ENCODE results near the gene MEPCE. TPM values are rescaled to one million over a fixed set of nuclear protein-coding genes. Genes with fewer than 3 reads are reported as not detected.
A peak's percentile ranks its signal among the peaks of the same experiment; 100 is the strongest.

MEPCE gene
- total RNA-seq, 2 experiments from 2014 or later, result 44.2 to 65.6 TPM

- no peaks in the 10 kb centered on the region for H4K20me1 ChIP-seq (ENCODE audit: insufficient read depth, low read length)
- no peak overlapping the region for H3K27ac ChIP-seq (ENCODE audit: low read depth, low read length, poor library complexity, severe bottlenecking)
- no TSS peak for BruUV-seq (replicated peaks)
- H3K9me2 ChIP-seq (ENCODE audit: insufficient read depth, low read length), result no peaks in the 10 kb centered on the region
- no peak overlapping the region for H3K4me2 ChIP-seq (ENCODE audit: low read length)
- no peak overlapping the region for H3K4me3 ChIP-seq (ENCODE audit: low read depth, low read length, poor library complexity, severe bottlenecking)
- CTCF ChIA-PET (ENCODE audit: unreplicated experiment), result interaction anchor here (0.6 to 0.8 kb wide), 2 partner anchors 20 to 55 kb away, joined by 3 read pairs; no protein-coding TSS in a partner anchor
- TF ChIP-seq CTCF (conservative IDR thresholded peaks at IDR 0.05; ENCODE audit: low read length) (no peak), EZH2phosphoT487 (IDR thresholded peaks at IDR 0.05; ENCODE audit: borderline replicate concordance, low read depth, low read length) (no peak)
- peaks cover 8% of the 10 kb centered on the region for H3K4me1 ChIP-seq (ENCODE audit: insufficient read depth, low read length, poor library complexity, severe bottlenecking)
- intact Hi-C loops (cut with micrococcal nuclease; ENCODE audit: unreplicated experiment), result no loop called here
- no peaks in the 10 kb centered on the region for H3K79me2 ChIP-seq (ENCODE audit: insufficient read depth, low read depth, low read length)
- POLR2A ChIA-PET, result interaction anchor here (0.9 to 1.2 kb wide), 3 partner anchors 11 to 183 kb away, joined by 3 to 6 read pairs (median 3); partner anchors contain the start of gene PPP1R35
- H3K36me3 ChIP-seq (ENCODE audit: insufficient read depth, low read length), result peaks cover 2% of the 10 kb centered on the region
- no peak overlapping the region for H2AFZ ChIP-seq (ENCODE audit: low read length)
- no peaks in the 10 kb centered on the region for H3K9me3 ChIP-seq (ENCODE audit: low read length)
- no peak for DNase-seq (ENCODE audit: low spot score)
These were observed 25.6 kb downstream of the MEPCE start for GRCh38 chr7:100455206-100455605.

- no peaks in the 10 kb centered on the region for H3K9me3 ChIP-seq (ENCODE audit: low read length)
- peaks cover 8% of the 10 kb centered on the region for H3K36me3 ChIP-seq (ENCODE audit: insufficient read depth, low read length)
- H3K4me2 ChIP-seq (ENCODE audit: low read length), result no peak overlapping the region
- DNase-seq (ENCODE audit: low spot score), result no peak
- BruUV-seq (replicated peaks), result no TSS peak
- H3K4me3 ChIP-seq (ENCODE audit: low read depth, low read length, poor library complexity, severe bottlenecking), result no peak overlapping the region
- H2AFZ ChIP-seq (ENCODE audit: low read length), result no peak overlapping the region
- H3K9me2 ChIP-seq (ENCODE audit: insufficient read depth, low read length), result no peaks in the 10 kb centered on the region
- no peaks in the 10 kb centered on the region for H4K20me1 ChIP-seq (ENCODE audit: insufficient read depth, low read length)
- no peaks in the 10 kb centered on the region for H3K79me2 ChIP-seq (ENCODE audit: insufficient read depth, low read depth, low read length)
- TF ChIP-seq CTCF (conservative IDR thresholded peaks at IDR 0.05; ENCODE audit: low read length), result peak; percentile 51
- TF ChIP-seq EZH2phosphoT487 (IDR thresholded peaks at IDR 0.05; ENCODE audit: borderline replicate concordance, low read depth, low read length), result no peak
- H3K27ac ChIP-seq (ENCODE audit: low read depth, low read length, poor library complexity, severe bottlenecking), result no peak overlapping the region
- ChIA-PET CTCF (ENCODE audit: unreplicated experiment) (no interaction called here), POLR2A (no interaction called here)
- H3K4me1 ChIP-seq (ENCODE audit: insufficient read depth, low read length, poor library complexity, severe bottlenecking), result no peaks in the 10 kb centered on the region
- intact Hi-C loops (cut with micrococcal nuclease; ENCODE audit: unreplicated experiment), result no loop called here
These were observed 26.9 kb downstream of the MEPCE start for GRCh38 chr7:100456562-100456961.

GRCh38 chr7:100457033-100457432 is 27.4 kb downstream of the MEPCE start:
- no peak for DNase-seq (ENCODE audit: low spot score)
- Histone ChIP-seq H4K20me1 (ENCODE audit: insufficient read depth, low read length) (no peaks in the 10 kb centered on the region), H3K4me3 (ENCODE audit: low read depth, low read length, poor library complexity, severe bottlenecking) (no peak overlapping the region), H3K4me2 (ENCODE audit: low read length) (no peak overlapping the region), H2AFZ (ENCODE audit: low read length) (no peak overlapping the region), H3K9me2 (ENCODE audit: insufficient read depth, low read length) (no peaks in the 10 kb centered on the region), H3K36me3 (ENCODE audit: insufficient read depth, low read length) (peaks cover 8% of the 10 kb centered on the region), H3K9me3 (ENCODE audit: low read length) (no peaks in the 10 kb centered on the region), H3K27ac (ENCODE audit: low read depth, low read length, poor library complexity, severe bottlenecking) (no peak overlapping the region), H3K4me1 (ENCODE audit: insufficient read depth, low read length, poor library complexity, severe bottlenecking) (no peaks in the 10 kb centered on the region), H3K79me2 (ENCODE audit: insufficient read depth, low read depth, low read length) (no peaks in the 10 kb centered on the region)
- no peak for TF ChIP-seq EZH2phosphoT487 (IDR thresholded peaks at IDR 0.05; ENCODE audit: borderline replicate concordance, low read depth, low read length)
- TF ChIP-seq CTCF (conservative IDR thresholded peaks at IDR 0.05; ENCODE audit: low read length), result no peak
- ChIA-PET POLR2A (no interaction called here), CTCF (ENCODE audit: unreplicated experiment) (no interaction called here)
- intact Hi-C loops (cut with micrococcal nuclease; ENCODE audit: unreplicated experiment), result no loop called here
- no TSS peak for BruUV-seq (replicated peaks)

Data from OCI-LY7 (cell line).